ENCODE measurements around the gene TPI1.
A peak's percentile ranks its signal among the peaks of the same experiment; 100 is the strongest.

Gene TPI1

GRCh38 chr12:6853626-6854025, 13.7 kb upstream of the TPI1 start:
- DNase-seq (ENCODE audit: low read depth) = no peak
- H3K4me3 ChIP-seq (ENCODE audit: low read length) = peak overlapping the region; percentile 97
- no peak for TF ChIP-seq CTCF (conservative IDR thresholded peaks at IDR 0.05; ENCODE audit: low read length)

DNA sequence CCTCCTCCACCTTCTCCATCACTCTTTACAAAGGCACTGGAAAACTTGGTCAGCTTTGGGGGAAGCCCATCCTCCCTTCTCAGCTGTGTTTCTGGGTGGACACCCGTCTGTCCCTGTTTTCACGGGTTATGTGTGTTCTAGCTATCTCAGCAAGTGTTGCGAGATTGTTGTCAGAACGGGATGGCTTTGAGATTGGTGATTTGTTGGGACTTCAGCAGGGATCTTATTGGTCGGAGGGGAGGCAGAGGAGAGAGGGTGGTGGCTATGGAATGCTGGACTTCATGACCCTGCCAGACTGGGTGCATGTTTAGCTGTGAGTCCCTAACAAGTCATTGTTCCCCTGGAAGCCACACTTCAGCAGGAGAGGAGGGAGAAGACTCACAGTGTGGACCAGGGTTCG, 13.3 kb upstream of the TPI1 start:
- TF ChIP-seq CTCF (conservative IDR thresholded peaks at IDR 0.05; ENCODE audit: low read length) = no peak
- H3K4me3 ChIP-seq (ENCODE audit: low read length) = no peak overlapping the region
- no peak for DNase-seq (ENCODE audit: low read depth)

DNA sequence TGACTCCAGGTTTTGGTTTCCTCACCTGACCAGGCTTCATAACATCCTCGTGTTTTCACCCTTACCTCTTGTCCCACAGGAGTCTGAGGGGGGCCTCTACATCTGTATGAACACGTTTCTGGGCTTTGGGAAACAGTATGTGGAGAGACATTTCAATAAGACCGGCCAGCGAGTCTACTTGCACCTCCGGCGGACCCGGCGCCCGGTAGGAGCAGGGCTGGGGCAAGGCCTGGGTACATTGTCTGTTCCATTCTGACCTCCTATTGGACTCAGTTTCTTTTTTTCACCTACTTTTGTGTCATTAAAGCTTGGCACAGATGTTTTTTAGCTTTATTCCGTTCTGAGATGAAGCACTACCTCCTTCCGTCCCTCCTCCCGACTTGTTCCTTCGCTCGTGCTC, 12.0 kb upstream of the TPI1 start:
- TF ChIP-seq CTCF (conservative IDR thresholded peaks at IDR 0.05; ENCODE audit: low read length) = no peak
- no peak overlapping the region for H3K4me3 ChIP-seq (ENCODE audit: low read length)
- DNase-seq (ENCODE audit: low read depth) = no peak

- no peak for DNase-seq (ENCODE audit: low read depth)
- H3K4me3 ChIP-seq (ENCODE audit: low read length) = no peak overlapping the region
- no peak for TF ChIP-seq CTCF (conservative IDR thresholded peaks at IDR 0.05; ENCODE audit: low read length)
Observed at GRCh38 chr12:6858799-6859198, 8.5 kb upstream of the TPI1 start.

DNA sequence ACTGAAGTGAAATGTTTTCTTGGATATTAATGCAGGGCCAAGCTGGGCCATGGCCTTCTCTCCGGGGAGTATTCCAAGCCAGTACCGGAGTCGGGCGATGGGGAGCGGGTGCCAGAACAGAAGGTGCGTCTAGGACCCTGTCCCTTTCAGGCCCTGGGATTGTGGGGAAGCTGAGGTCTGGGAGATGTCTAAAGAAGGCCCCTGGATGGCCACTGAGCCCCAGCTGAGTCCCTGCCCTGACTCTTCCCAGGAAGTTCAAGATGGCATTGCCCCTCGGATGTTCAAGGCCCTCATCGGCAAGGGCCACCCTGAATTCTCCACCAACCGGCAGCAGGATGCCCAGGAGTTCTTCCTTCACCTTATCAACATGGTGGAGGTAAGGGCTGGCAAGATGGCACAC, 7.2 kb upstream of the TPI1 start:
- no peak for TF ChIP-seq CTCF (conservative IDR thresholded peaks at IDR 0.05; ENCODE audit: low read length)
- no peak overlapping the region for H3K4me3 ChIP-seq (ENCODE audit: low read length)
- DNase-seq (ENCODE audit: low read depth) = no peak

- DNase-seq (ENCODE audit: low read depth) = no peak
- no peak for TF ChIP-seq CTCF (conservative IDR thresholded peaks at IDR 0.05; ENCODE audit: low read length)
- no peak overlapping the region for H3K4me3 ChIP-seq (ENCODE audit: low read length)
Observed at GRCh38 chr12:6860942-6861341, 6.4 kb upstream of the TPI1 start.

- no peak overlapping the region for H3K4me3 ChIP-seq (ENCODE audit: low read length)
- no peak for TF ChIP-seq CTCF (conservative IDR thresholded peaks at IDR 0.05; ENCODE audit: low read length)
- DNase-seq (ENCODE audit: low read depth) = no peak
Observed at GRCh38 chr12:6861391-6861790, 5.9 kb upstream of the TPI1 start.
